C4-2B (cell line): ENCODE results near the gene ANKRD33B.

Experiments
- ZFX ChIP-seq: fragments of 450-650 bp; IDR thresholded peaks from 2 replicates; pipeline ENCODE4 v1.6.1; 2017
- TF ChIP-seq, protein P1 (sequence below): fragments of 450-650 bp; conservative IDR thresholded peaks from 2 replicates; pipeline ENCODE4 v1.5.1; 2017; ENCODE audit warnings: mild to moderate bottlenecking

DNA sequence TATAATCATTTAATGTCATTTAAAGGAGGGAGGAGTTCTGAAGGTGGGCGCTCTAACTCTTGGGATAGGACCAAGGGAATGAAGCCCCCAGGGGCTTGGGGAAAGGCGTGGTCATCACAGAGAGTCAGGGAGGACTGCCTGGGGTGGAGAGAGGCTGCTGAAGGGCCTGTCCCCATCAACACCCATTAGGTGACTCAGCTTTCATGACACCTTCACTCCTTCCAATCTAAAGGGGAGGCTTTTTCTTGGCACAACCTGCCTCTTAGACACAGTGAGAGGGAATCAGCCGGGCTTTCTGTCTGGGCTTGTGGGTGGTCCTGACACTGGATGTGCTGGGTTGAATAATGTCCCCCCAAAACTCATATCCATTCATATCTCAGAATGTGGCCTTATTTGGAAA is 31.4 kb upstream of the ANKRD33B start:
- TF ChIP-seq, protein P1, sequence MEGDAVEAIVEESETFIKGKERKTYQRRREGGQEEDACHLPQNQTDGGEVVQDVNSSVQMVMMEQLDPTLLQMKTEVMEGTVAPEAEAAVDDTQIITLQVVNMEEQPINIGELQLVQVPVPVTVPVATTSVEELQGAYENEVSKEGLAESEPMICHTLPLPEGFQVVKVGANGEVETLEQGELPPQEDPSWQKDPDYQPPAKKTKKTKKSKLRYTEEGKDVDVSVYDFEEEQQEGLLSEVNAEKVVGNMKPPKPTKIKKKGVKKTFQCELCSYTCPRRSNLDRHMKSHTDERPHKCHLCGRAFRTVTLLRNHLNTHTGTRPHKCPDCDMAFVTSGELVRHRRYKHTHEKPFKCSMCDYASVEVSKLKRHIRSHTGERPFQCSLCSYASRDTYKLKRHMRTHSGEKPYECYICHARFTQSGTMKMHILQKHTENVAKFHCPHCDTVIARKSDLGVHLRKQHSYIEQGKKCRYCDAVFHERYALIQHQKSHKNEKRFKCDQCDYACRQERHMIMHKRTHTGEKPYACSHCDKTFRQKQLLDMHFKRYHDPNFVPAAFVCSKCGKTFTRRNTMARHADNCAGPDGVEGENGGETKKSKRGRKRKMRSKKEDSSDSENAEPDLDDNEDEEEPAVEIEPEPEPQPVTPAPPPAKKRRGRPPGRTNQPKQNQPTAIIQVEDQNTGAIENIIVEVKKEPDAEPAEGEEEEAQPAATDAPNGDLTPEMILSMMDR: no peak
- no peak for TF ChIP-seq ZFX
